Fibroblast of the aortic adventitia (primary cell): ENCODE data around the gene HTR4. TPM values are rescaled to one million over a fixed set of nuclear protein-coding genes. Genes with fewer than 3 reads are reported as not detected.
A peak's percentile ranks its signal among the peaks of the same experiment; 100 is the strongest.

Source experiments
- DNase-seq: peaks from one replicate; pipeline ENCODE4 v3.0.0-alpha.2; 2010; ENCODE audit warnings: low read depth
- H3K4me3 ChIP-seq: 2 replicates; pipeline ENCODE4 v1.5.1; 2011; ENCODE audit warnings: low read depth, mild to moderate bottlenecking, control low read depth, low read length, moderate library complexity
- CTCF ChIP-seq: IDR thresholded peaks from 2 replicates; pipeline ENCODE4 v1.5.1; 2011; ENCODE audit warnings: mild to moderate bottlenecking, low read length, control low read depth, inconsistent platforms; ENCODE audit not compliant: insufficient read depth
- total RNA-seq: library from RNA; depleted of rRNA; stranded (reverse); fragments of >200 nt; gene quantifications from 2 replicates; pipeline ENCODE4 v1.2.3, GENCODE V29; 2012; ENCODE audit warnings: low replicate concordance

The HTR4 gene
- total RNA-seq, 1 donor = 0.18 TPM

DNA sequence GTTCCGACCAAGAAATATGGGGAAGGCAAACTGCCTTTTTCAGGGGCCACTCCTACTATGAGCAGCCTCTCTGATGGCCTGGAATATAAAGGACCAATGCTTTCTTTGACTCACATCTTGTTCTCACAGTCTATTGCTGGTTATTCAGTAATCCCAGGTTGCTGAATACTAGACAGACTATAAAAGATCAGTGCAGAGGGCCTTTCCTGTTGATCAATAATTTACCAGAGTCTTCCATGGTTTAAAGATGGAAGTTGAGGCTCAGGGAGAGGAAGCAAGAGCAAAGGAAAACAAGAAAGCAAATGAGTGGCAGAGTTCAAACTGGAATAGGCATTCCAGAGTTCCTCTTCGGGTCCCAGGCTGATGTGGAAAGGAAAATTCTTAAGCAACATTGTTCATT lies 207.7 kb downstream of the HTR4 start:
- no peak overlapping the region for H3K4me3 ChIP-seq
- DNase-seq = no peak
- TF ChIP-seq CTCF = no peak

DNA sequence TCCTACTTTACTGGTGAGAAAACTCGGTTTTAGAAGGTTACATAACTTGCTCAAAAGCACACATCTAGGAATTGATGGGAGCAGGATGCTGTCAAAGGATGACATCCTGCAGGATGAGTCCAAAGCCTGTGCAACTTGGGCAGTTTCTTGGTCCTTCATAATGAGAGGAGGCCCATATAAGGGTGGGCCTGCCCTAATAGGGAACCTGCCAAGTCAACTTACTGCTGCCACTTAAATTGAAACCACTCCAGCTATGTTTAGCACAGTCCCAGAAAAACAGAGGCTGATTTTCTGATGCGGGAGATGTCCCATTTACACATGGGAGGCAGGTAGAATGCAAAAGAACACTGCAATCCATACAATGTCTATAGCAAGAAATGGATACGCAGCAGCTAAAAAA lies 208.7 kb downstream of the HTR4 start:
- TF ChIP-seq CTCF = no peak

DNA sequence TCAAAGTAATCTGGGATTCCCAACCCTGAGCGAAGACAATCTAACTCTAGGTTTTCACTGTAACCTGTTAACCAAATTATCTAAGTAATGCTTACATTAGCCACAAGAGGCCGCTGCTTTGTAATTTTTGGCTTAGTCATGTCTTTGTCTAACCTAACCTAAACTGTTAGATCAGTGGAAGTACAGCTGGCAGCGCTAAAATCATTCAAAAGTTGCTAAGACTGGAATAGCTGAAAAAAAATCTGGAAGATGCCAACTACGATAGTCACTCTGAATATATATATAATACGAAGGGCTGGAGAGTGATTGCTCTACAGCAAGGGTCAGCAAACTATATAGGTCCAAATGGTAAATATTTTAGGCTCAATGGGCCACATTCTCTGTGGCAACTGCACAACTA lies 210.3 kb downstream of the HTR4 start:
- peak; percentile 85 for DNase-seq
- H3K4me3 ChIP-seq = no peak overlapping the region
- TF ChIP-seq CTCF = peak; percentile 60

More for the DNA sequence above, 208.7 kb downstream of the HTR4 start:
- H3K4me3 ChIP-seq = no peak overlapping the region
- no peak for DNase-seq

GRCh38 chr5:148443241-148443640 lies 211.1 kb downstream of the HTR4 start:
- TF ChIP-seq CTCF = no peak
- H3K4me3 ChIP-seq = no peak overlapping the region
- DNase-seq = no peak

- no peak overlapping the region for H3K4me3 ChIP-seq
- no peak for DNase-seq
- no peak for TF ChIP-seq CTCF
Observed at GRCh38 chr5:148438933-148439332, 215.4 kb downstream of the HTR4 start.

DNA sequence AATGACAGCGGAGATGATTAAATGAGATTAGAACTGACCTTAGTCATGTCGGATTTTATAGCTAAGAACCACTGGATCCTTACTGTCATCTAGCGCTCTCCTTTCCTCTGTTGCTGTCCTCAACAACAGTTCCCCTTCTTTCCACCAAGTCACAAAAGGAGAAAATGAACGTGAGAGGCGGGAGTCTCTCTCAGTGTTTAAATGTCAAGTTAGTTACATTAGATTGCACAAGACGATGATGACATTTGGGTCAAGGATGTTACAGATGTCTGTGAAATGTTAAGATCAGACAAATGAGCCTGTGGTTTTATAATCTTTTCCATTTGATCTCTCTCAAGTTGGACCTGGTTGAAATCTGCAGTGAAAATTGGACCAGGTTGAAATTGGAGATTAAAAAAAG lies 217.1 kb downstream of the HTR4 start:
- no peak overlapping the region for H3K4me3 ChIP-seq
- no peak for TF ChIP-seq CTCF
- no peak for DNase-seq

DNA sequence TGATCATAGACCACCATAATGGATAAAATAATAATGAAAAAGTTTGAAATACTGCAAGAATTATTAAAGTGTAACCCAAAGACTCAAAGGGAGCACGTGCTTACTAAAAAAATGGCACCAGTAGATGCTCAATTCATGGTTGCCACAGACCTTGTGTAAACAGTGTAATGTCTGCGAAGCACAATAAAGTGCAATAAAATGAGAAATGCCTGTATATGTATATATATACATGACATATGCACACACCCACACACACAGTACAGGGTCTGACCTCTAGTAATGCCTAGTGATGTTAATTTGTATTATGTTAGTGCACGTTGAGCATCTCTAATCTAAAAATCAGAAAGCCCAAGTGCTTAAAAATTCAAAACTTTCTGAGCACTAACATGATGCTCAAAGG lies 218.3 kb downstream of the HTR4 start:
- TF ChIP-seq CTCF = no peak
- DNase-seq = no peak
- no peak overlapping the region for H3K4me3 ChIP-seq
